Keratinocyte (primary cell): Measurements from ENCODE around the gene LYZL1. TPM values are rescaled to one million over a fixed set of nuclear protein-coding genes. Genes with fewer than 3 reads are reported as not detected.

Experiments
- DNase-seq: peaks from one replicate; pipeline ENCODE4 v3.0.0-alpha.2; 2011; ENCODE audit warnings: low read depth, missing footprints, low spot score
- FAIRE-seq: peaks from 2 replicates; lab custom pipeline; 2011; peaks lifted over from hg19 to GRCh38; lab: Jason Lieb, UNC
- H2AFZ ChIP-seq: 2 replicates; pipeline ENCODE4 v1.6.0; 2012; ENCODE audit warnings: low read length, control low read depth, inconsistent platforms; ENCODE audit not compliant: control insufficient read depth
- H3K27ac ChIP-seq: 2 replicates; pipeline ENCODE4 v1.5.1; 2011; ENCODE audit warnings: low read length; ENCODE audit not compliant: control insufficient read depth, insufficient read depth
- H3K27me3 ChIP-seq: 3 replicates; pipeline ENCODE4 v1.6.0; 2011; ENCODE audit warnings: low read length; ENCODE audit not compliant: control insufficient read depth, insufficient read depth; ENCODE audit errors: extremely low read depth
- H3K36me3 ChIP-seq, 2 experiments: 2 replicates in 1 of 2; 3 replicates in 1 of 2; pipeline ENCODE4 v1.5.1; 2011; ENCODE audit warnings: low read length in 2 of 2, mild to moderate bottlenecking in 1 of 2; ENCODE audit not compliant: control insufficient read depth in 2 of 2, insufficient read depth in 2 of 2; ENCODE audit errors: extremely low read depth in 1 of 2
- H3K4me1 ChIP-seq: 3 replicates; pipeline ENCODE4 v1.5.1; 2011; ENCODE audit warnings: low read length; ENCODE audit not compliant: control insufficient read depth, insufficient read depth; ENCODE audit errors: extremely low read depth
- H3K4me2 ChIP-seq: 3 replicates; pipeline ENCODE4 v1.6.0; 2011; ENCODE audit warnings: low read depth, low read length; ENCODE audit not compliant: control insufficient read depth, insufficient read depth; ENCODE audit errors: extremely low read depth
- H3K4me3 ChIP-seq, 3 experiments: fragments of 200-600 bp in 1 of 3; sonication (generic) in 1 of 3; 2 replicates in 2 of 3; 3 replicates in 1 of 3; pipeline ENCODE4 v1.5.1; 2011 to 2016; ENCODE audit warnings: low read length in 3 of 3, mild to moderate bottlenecking in 3 of 3, control low read depth in 2 of 3, inconsistent platforms in 1 of 3, low read depth in 1 of 3, mixed read lengths in 1 of 3, mixed run types in 1 of 3, moderate library complexity in 1 of 3; ENCODE audit not compliant: control insufficient read depth in 2 of 3, insufficient read depth in 2 of 3; ENCODE audit errors: extremely low read depth in 1 of 3
- H3K79me2 ChIP-seq: 2 replicates; pipeline ENCODE4 v1.6.0; 2012; ENCODE audit warnings: low read length; ENCODE audit not compliant: control insufficient read depth, insufficient read depth
- H3K9ac ChIP-seq: 3 replicates; pipeline ENCODE4 v1.6.0; 2011; ENCODE audit warnings: low read length; ENCODE audit not compliant: control insufficient read depth, insufficient read depth; ENCODE audit errors: extremely low read depth
- H3K9me1 ChIP-seq: 3 replicates; pipeline ENCODE4 v1.6.0; 2011; ENCODE audit warnings: low read length; ENCODE audit not compliant: control insufficient read depth, insufficient read depth; ENCODE audit errors: extremely low read depth
- H3K9me3 ChIP-seq: 2 replicates; pipeline ENCODE4 v1.5.1; 2012; ENCODE audit warnings: low read depth, low read length; ENCODE audit not compliant: control insufficient read depth
- H4K20me1 ChIP-seq: 3 replicates; pipeline ENCODE4 v1.6.0; 2011; ENCODE audit warnings: low read length; ENCODE audit not compliant: control insufficient read depth, insufficient read depth; ENCODE audit errors: extremely low read depth
- EZH2 ChIP-seq: IDR thresholded peaks from one replicate; pipeline ENCODE4 v1.6.1; 2012; ENCODE audit warnings: inconsistent platforms, mild to moderate bottlenecking, low read length, moderate library complexity
- dilution Hi-C: fragments of 300-500 bp; cut with MboI; formaldehyde crosslinking; loops from one replicate; pipeline ENCODE4 v1.7.0; 2020; ENCODE audit warnings: low sequenced_read_pairs; ENCODE audit not compliant: extremely low pct_ligation_motif_present
- polyA plus RNA-seq, 5 experiments: library from polyadenylated mRNA; depleted of rRNA in 3 of 5; stranded (reverse) in 3 of 5; stranded (forward) in 1 of 5; unstranded in 1 of 5; fragments of >200 nt; gene quantifications; 1 replicate in 1 of 5; 2 replicates in 3 of 5; 3 replicates in 1 of 5; pipeline versions ENCODE4 v1.2.1 to v1.2.3, GENCODE V29; 2011 to 2012; ENCODE audit warnings: missing spikeins in 2 of 5, low read depth in 1 of 5, low replicate concordance in 1 of 5
- TF ChIP-seq, protein P1 (sequence below), 3 experiments: IDR thresholded peaks in 1 of 3; conservative IDR thresholded peaks in 1 of 3; optimal IDR thresholded peaks in 1 of 3; 2 replicates in 2 of 3; 3 replicates in 1 of 3; pipeline versions ENCODE3 to v1.5.1; 2011; ENCODE audit warnings: low read length in 3 of 3, mild to moderate bottlenecking in 3 of 3, moderate library complexity in 2 of 3, control low read depth in 1 of 3, inconsistent platforms in 1 of 3; ENCODE audit not compliant: insufficient read depth in 2 of 3; ENCODE audit errors: extremely low read depth in 1 of 3

LYZL1 gene
- polyA plus RNA-seq, 1 donor (not counting 4 experiments of a cell fraction or from before 2014, with no cell fraction given): not detected

- H3K9ac ChIP-seq: no peak overlapping the region
- no peaks in the 10 kb centered on the region for H3K79me2 ChIP-seq
- H3K4me1 ChIP-seq: no peaks in the 10 kb centered on the region
- no peak overlapping the region for H3K27ac ChIP-seq
- H3K4me2 ChIP-seq: no peak overlapping the region
- H2AFZ ChIP-seq: no peak overlapping the region
- H3K4me3 ChIP-seq: no peak overlapping the region
- H3K27me3 ChIP-seq: peaks cover 2% of the 10 kb centered on the region
- H3K9me1 ChIP-seq: no peaks in the 10 kb centered on the region
- dilution Hi-C loops: no loop called here
- DNase-seq (no peak), FAIRE-seq (no peak)
- no peaks in the 10 kb centered on the region for H4K20me1 ChIP-seq
- H3K36me3 ChIP-seq: no peaks in the 10 kb centered on the region
- TF ChIP-seq, protein P1, sequence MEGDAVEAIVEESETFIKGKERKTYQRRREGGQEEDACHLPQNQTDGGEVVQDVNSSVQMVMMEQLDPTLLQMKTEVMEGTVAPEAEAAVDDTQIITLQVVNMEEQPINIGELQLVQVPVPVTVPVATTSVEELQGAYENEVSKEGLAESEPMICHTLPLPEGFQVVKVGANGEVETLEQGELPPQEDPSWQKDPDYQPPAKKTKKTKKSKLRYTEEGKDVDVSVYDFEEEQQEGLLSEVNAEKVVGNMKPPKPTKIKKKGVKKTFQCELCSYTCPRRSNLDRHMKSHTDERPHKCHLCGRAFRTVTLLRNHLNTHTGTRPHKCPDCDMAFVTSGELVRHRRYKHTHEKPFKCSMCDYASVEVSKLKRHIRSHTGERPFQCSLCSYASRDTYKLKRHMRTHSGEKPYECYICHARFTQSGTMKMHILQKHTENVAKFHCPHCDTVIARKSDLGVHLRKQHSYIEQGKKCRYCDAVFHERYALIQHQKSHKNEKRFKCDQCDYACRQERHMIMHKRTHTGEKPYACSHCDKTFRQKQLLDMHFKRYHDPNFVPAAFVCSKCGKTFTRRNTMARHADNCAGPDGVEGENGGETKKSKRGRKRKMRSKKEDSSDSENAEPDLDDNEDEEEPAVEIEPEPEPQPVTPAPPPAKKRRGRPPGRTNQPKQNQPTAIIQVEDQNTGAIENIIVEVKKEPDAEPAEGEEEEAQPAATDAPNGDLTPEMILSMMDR (optimal IDR thresholded peaks at IDR 0.05 in 1 of 3, IDR thresholded peaks at IDR 0.05 in 1 of 3, conservative IDR thresholded peaks at IDR 0.05 in 1 of 3; ENCODE audit: extremely low read depth in 1 of 3, insufficient read depth in 2 of 3, low read length in 3 of 3): no peak
- TF ChIP-seq EZH2: no peak
- H3K9me3 ChIP-seq: no peaks in the 10 kb centered on the region
Measured at GRCh38 chr10:29270883-29271282, 18.0 kb upstream of the LYZL1 start.

DNA sequence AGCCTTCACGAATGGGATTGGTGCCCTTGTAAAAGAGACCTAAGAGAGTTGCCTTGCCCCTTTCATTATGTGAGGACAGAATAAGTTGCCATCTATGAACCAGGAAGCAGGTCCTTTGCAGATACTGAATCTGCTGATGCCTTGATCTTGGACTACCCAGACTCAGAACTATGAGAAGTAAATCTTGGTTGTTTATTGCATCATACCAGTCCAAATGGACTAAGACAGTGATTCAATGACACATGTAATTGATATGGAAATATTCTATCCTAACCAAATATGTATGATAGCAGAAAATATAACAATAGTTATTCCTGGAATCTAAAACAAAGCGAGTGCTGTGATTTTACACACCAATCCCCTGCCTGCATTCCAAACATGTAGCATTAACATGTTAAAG, 17.0 kb upstream of the LYZL1 start:
- H3K36me3 ChIP-seq: no peaks in the 10 kb centered on the region
- no peaks in the 10 kb centered on the region for H4K20me1 ChIP-seq
- no peaks in the 10 kb centered on the region for H3K9me3 ChIP-seq
- H3K9ac ChIP-seq: no peak overlapping the region
- H3K27ac ChIP-seq: no peak overlapping the region
- H3K79me2 ChIP-seq: no peaks in the 10 kb centered on the region
- no peaks in the 10 kb centered on the region for H3K9me1 ChIP-seq
- no peak overlapping the region for H3K4me3 ChIP-seq
- FAIRE-seq: no peak
- no peaks in the 10 kb centered on the region for H3K4me1 ChIP-seq
- H3K27me3 ChIP-seq: peaks cover 2% of the 10 kb centered on the region
- dilution Hi-C loops: no loop called here
- no peak overlapping the region for H2AFZ ChIP-seq
- TF ChIP-seq EZH2: no peak
- TF ChIP-seq, protein P1 (optimal IDR thresholded peaks at IDR 0.05 in 1 of 3, IDR thresholded peaks at IDR 0.05 in 1 of 3, conservative IDR thresholded peaks at IDR 0.05 in 1 of 3; ENCODE audit: extremely low read depth in 1 of 3, insufficient read depth in 2 of 3, low read length in 3 of 3): no peak
- H3K4me2 ChIP-seq: no peak overlapping the region
- DNase-seq: no peak
